ENCODE measurements around the gene NMT2. TPM values are rescaled to one million over a fixed set of nuclear protein-coding genes. Genes with fewer than 3 reads are reported as not detected.

NMT2 gene
- total RNA-seq, 1 experiment from 2014 or later, result 11.8 TPM

DNA sequence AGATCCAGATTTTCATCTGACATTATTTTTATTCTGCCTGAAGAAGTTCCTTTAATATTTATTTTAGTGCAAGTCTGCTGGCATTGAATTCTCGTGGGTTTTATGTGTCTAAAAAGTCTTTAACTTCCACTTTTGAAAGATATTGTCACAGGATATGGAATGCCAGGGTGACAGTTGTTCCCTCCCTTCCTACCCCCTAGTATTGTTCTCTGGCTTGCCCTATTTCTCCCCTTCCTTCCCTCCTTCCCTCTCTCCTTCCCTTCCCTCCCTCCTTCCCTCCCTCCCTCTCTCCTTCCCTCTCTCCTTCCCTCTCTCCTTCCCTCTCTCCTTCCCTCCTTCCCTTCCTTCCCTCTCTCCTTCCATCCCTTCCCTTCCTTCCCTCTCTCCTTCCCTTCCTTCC lies 109.8 kb downstream of the NMT2 start:
- no peak overlapping the region for H2BK15ac ChIP-seq (ENCODE audit: low read depth, low read length)
- H4K8ac ChIP-seq (replicated peaks; ENCODE audit: insufficient read length, low read depth, low read length), result no peak overlapping the region
- H3K23me2 ChIP-seq (ENCODE audit: insufficient read length, low read depth, low read length, poor library complexity, severe bottlenecking), result no peaks in the 10 kb centered on the region
- H3K27me3 ChIP-seq (ENCODE audit: insufficient read depth, low read length), result no peaks in the 10 kb centered on the region
- no peak overlapping the region for H3K4me2 ChIP-seq (ENCODE audit: insufficient read depth, insufficient read length, low read length)
- no peak overlapping the region for H3T11ph ChIP-seq (ENCODE audit: low read length)
- no CpG with 5 or more reads among the region's 1 CpG for WGBS (ENCODE audit: extremely low coverage, insufficient read length, low lambda C conversion rate)
- no peak overlapping the region for H3K23ac ChIP-seq (ENCODE audit: insufficient read length, low read depth, low read length)
- H4K20me1 ChIP-seq (ENCODE audit: control insufficient read depth, insufficient read depth, insufficient read length), result no peaks in the 10 kb centered on the region
- no peak overlapping the region for H3K9ac ChIP-seq (ENCODE audit: extremely low read depth, insufficient read length, low read length)
- H3K4ac ChIP-seq (ENCODE audit: low read depth, low read length), result no peak overlapping the region
- H4K5ac ChIP-seq (ENCODE audit: insufficient read length, low read depth, low read length), result no peak overlapping the region
- H2BK120ac ChIP-seq (ENCODE audit: low read depth, low read length, poor library complexity, severe bottlenecking), result no peak overlapping the region
- no peak overlapping the region for H3K56ac ChIP-seq (ENCODE audit: insufficient read length, low read depth, low read length)
- no peaks in the 10 kb centered on the region for H3K4me1 Mint-ChIP-seq
- H3K36me3 Mint-ChIP-seq (ENCODE audit: insufficient read depth in 1 of 3, low read depth in 3 of 3), result peaks cover 0 to 10% (median 7%) of the 10 kb centered on the region in 3 experiments; a peak in 4 of 7 replicates
- no peak overlapping the region for H3K4me3 Mint-ChIP-seq
- H2BK5ac ChIP-seq (ENCODE audit: insufficient read length, low read length), result no peak overlapping the region
- H3K18ac ChIP-seq (ENCODE audit: insufficient read length, low read depth, low read length), result no peak overlapping the region
- no peaks in the 10 kb centered on the region for H3K4me1 ChIP-seq (ENCODE audit: insufficient read depth, low read length)
- no peak overlapping the region for H3K27ac ChIP-seq (ENCODE audit: insufficient read length, low read depth, low read length)
- no peaks in the 10 kb centered on the region for H3K9me3 ChIP-seq (ENCODE audit: control insufficient read depth, low read depth, low read length)
- DNase-seq, result no peak
- no peak overlapping the region for H2BK12ac ChIP-seq (ENCODE audit: insufficient read length, low read depth, low read length)
- no peak overlapping the region for H3K27ac Mint-ChIP-seq
- no peaks in the 10 kb centered on the region for H3K79me1 ChIP-seq (ENCODE audit: insufficient read depth, low read depth, low read length, poor library complexity, severe bottlenecking)
- no peak overlapping the region for H2AFZ ChIP-seq (ENCODE audit: low read length)
- no peak overlapping the region for H4K91ac ChIP-seq (ENCODE audit: insufficient read length, low read depth, low read length)
- H2BK20ac ChIP-seq (ENCODE audit: low read depth, low read length, poor library complexity, severe bottlenecking), result no peak overlapping the region
- TF ChIP-seq, protein P1, sequence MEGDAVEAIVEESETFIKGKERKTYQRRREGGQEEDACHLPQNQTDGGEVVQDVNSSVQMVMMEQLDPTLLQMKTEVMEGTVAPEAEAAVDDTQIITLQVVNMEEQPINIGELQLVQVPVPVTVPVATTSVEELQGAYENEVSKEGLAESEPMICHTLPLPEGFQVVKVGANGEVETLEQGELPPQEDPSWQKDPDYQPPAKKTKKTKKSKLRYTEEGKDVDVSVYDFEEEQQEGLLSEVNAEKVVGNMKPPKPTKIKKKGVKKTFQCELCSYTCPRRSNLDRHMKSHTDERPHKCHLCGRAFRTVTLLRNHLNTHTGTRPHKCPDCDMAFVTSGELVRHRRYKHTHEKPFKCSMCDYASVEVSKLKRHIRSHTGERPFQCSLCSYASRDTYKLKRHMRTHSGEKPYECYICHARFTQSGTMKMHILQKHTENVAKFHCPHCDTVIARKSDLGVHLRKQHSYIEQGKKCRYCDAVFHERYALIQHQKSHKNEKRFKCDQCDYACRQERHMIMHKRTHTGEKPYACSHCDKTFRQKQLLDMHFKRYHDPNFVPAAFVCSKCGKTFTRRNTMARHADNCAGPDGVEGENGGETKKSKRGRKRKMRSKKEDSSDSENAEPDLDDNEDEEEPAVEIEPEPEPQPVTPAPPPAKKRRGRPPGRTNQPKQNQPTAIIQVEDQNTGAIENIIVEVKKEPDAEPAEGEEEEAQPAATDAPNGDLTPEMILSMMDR (conservative IDR thresholded peaks at IDR 0.05), result no peak
- H3K79me2 ChIP-seq (ENCODE audit: insufficient read depth, low read length), result no peaks in the 10 kb centered on the region
- H3K27me3 Mint-ChIP-seq (ENCODE audit: low read depth), result no peaks in the 10 kb centered on the region; the same call in 1 of the 2 replicates
- H3K9me3 Mint-ChIP-seq, result peaks cover 10 to 18% of the 10 kb centered on the region in 2 experiments
- no peak overlapping the region for H2AK5ac ChIP-seq (ENCODE audit: insufficient read length, low read length)
- H3K14ac ChIP-seq (ENCODE audit: insufficient read depth, low read length), result no peak overlapping the region

Other genes starting within 250 kb of the NMT2 start
- gene DCLRE1C, start 214.6 kb downstream of the NMT2 start, total RNA-seq (2021), result 11.9 and 15.2 TPM in 2 replicates
- 0.72 TPM in 1 of 2 replicates, not detected in the other for gene MEIG1, start 209.3 kb downstream of the NMT2 start, total RNA-seq (2021)
- gene OLAH, start 124.8 kb downstream of the NMT2 start, total RNA-seq (2021), result 0.31 and 0.48 TPM in 2 replicates
- gene ACBD7, start 79.9 kb downstream of the NMT2 start, total RNA-seq (2021), result 22.0 and 25.0 TPM in 2 replicates
- gene RPP38, start 71.3 kb downstream of the NMT2 start, total RNA-seq (2021), result 25.9 and 26.6 TPM in 2 replicates
- 34.6 and 37.4 TPM in 2 replicates for gene FAM171A1, start 202.6 kb upstream of the NMT2 start, total RNA-seq (2021)